ENCODE results near the gene TMEM82.
A peak's percentile ranks its signal among the peaks of the same experiment; 100 is the strongest.

Gene TMEM82

DNA sequence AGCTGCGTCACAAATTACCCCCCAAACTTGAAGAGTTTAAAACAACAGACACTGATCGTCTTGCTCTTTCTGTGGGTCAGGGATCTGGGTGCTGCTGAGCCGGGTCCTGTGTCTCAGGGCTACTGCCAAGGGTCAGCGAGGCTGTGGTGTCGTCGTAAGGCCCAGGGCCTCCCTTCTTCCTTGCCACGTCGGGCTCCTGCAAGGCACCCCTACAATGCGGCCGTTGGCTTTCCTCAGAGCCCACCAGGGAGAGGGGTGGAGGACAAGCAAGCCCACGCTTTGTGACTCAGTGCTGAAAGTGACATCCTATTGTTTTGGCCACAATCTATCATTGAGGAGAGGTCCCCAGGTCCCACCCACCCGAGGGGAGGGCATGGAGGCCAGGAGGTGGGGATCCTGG lies 8.6 kb downstream of the TMEM82 start:
- intact Hi-C loops (cut with DNase I): no loop called here
- no peak for DNase-seq

DNA sequence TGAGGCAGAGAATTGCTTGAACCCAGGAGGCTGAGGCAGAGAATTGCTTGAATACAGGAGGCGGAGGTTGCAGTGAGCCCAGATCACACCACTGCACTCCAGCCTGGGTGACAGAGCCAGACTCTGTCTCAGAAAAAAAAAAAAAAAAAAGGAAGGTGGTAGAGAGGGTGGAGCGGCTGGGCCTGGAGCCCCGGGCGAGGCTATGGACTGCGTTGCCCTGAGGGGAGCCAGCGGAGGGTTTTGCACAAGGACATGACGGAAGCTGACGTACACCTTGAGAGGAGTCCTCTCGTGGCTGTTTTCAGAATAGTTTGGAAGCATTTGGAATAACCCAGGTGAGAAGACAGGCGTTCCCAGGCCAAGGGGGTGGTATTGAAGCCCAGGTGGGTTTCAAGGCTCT lies 9.4 kb downstream of the TMEM82 start:
- DNase-seq: no peak
- intact Hi-C loops (cut with DNase I): no loop called here

DNA sequence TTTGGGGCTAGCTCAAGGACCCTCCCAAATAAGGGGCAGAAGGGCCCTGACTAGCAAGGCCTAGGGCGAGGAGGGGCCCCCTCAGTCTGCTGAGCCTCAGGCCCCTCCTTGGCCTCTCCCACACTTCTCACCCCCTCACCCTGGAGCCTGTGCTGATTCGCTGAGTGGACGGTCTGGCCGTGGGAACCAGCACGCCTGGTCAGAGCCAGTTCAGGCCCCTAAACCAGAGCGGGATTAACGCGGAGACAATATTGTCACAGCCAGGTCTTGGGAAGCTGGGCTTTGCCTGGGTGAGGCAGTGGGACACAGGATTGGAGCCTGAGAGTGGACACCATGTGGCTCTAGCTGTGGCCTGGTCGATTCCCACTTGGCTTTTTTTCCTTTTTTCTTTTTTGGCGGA lies 11.5 kb downstream of the TMEM82 start:
- intact Hi-C loops (cut with DNase I): no loop called here
- no peak for DNase-seq

DNA sequence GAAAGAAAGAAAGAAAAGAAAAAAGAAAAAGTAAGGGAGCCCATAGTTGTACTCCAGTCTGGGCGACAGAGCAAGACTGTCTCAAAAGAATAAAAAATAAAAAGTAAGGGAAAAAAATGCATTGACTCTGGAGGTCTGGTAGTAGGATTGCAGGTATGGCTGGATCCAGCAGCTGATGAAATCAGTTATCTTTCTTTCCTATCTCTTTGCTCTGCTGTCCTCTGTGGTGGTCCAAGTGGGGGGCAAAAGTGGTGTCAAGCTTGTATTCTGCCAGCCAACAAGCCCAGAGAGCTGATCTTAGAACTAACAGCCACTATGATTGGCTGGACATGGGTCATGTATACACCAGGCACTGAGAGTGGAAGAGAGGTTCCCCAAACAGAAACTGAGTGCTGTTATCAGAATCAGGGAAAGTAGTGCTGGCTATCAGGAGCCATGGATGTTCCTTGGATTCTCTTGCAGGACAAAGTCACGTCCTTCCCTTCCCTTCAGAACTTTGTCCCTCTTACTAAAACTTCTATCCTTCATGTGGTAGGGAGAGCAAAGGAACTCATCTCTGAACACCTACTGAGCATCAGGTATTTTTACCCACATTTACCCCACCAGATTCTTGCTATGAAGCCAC lies 12.8 kb downstream of the TMEM82 start:
- DNase-seq: no peak
- intact Hi-C loops (cut with DNase I): no loop called here

DNA sequence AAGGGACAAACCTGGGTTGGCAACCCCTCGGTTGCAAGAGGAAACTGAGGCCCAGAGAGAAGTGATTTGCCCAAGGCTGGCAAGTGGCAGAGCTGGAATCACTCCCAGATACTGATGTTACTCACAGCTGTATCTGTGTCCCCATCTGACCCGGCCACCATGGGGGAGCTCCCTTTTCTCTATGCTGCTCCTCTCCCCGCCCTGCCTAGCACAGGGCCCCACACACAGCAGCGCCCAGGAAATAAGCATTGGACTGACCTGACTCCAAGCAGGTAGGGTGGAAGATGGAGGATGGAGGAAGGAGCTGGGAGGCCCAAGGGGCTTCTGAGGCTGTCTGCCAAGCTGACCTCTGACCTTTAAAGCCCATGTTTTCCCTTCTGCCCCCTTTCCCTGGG lies 13.3 kb downstream of the TMEM82 start:
- no peak for DNase-seq
- intact Hi-C loops (cut with DNase I): no loop called here

DNA sequence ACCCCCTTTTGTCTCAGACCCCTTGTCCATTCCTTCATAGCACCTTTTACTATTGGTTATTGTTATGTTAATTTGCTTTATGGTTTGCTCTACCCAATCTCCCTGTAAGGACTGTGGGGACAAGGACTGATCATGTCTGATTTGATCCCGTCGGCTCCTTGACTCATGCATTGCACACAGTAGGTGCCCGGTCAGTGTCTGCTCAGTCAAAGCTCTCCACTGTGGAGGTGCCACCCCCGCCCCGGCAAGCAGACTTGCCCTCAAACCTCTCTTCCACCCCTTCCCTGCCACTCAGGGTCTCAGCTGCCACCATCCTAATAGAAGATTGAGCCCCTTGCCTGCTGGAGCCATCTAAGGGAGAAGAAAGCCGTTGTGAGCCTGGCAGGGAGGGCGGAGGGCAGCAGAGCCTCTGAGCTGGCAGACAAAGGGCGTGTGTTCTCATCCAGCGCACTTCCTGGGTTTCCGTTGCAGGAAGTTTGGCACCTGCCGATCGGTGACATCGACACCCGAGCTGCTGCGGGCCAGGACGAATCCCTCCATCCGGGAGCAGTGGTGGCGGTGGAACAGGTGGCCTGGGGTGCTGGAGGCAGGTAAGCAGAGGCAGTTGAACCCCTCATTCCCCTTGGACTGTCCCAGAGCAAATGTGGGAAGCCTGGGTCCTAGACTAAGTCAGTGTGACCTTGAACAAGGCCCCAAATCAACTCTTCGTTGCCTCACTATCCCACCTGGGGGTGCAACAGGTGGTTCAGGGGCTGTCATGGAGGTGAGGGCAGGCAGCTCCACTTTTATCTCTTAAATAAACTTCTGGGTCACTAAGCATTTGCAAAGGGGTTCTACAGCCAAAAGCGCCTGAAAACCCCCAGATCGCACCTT lies 14.1 kb downstream of the TMEM82 start:
- intact Hi-C loops (cut with DNase I): no loop called here
- DNase-seq: peak in 6 of 42 donors; percentile 14 to 54 (median 24)

DNA sequence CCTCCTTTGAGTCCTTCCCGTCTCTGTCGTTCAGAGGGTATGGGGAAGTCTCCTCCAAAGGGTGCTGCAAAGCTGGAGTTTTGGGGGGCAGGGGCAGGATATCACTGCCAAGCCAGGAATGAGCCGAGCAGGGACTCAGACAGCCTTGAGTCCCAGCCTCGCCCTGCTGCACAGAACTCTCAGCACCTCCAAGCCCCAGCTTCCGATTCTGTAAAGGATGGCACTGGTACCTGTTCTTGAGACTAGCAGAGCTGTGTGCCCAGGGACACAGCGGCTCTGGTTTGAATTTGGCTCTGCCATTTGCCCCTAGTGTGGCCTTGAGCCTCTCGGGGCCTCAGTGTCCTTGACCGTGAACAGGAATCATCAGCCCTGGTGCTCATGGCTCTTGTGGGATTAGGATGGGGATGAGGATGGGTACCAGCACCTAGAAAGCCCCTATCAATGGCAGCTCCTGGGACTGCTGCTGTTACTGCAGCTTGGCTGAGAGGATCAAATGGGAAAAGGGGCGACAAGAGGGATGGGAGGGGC lies 14.8 kb downstream of the TMEM82 start:
- no peak for DNase-seq

DNA sequence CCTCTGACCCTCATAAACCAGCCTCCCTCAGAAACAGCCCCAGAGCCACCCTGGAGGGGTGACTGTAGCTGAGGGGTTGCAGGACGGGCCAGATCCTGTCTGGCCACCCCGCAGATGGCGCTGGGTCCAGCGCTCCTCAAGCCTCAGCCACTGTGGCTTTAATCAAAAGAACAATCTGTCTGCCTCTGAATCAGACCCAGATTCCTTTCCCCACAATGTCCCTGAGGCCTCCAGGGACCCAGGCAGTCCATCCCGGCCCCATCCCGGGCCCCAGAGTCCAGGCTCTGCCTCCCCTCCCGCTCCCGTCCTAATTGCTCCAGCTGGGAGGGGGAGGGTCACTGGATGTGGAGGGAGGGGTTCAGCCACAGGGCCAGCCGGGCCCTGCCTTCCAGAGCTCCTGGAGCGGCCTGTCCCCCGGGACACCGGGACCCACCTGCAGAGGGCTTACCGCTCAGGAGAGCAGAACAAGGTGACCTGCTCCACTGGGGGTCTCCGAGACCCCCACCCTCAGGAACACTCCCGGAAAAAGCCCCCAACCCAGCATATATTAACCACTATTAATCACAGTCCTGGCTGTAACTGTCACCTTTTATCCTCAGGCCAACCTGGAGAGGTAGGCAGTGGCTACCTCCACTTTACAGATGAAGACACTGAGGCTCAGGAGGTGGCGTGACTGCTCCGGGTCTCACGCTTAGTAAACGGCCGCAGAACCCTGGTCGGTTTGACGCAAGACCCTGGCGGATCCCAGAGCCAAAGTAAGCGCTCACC lies 15.5 kb downstream of the TMEM82 start:
- DNase-seq: no peak
- intact Hi-C loops (cut with DNase I): no loop called here

More for the DNA sequence above, 14.8 kb downstream of the TMEM82 start:
- intact Hi-C loops (cut with DNase I): no loop called here

DNA sequence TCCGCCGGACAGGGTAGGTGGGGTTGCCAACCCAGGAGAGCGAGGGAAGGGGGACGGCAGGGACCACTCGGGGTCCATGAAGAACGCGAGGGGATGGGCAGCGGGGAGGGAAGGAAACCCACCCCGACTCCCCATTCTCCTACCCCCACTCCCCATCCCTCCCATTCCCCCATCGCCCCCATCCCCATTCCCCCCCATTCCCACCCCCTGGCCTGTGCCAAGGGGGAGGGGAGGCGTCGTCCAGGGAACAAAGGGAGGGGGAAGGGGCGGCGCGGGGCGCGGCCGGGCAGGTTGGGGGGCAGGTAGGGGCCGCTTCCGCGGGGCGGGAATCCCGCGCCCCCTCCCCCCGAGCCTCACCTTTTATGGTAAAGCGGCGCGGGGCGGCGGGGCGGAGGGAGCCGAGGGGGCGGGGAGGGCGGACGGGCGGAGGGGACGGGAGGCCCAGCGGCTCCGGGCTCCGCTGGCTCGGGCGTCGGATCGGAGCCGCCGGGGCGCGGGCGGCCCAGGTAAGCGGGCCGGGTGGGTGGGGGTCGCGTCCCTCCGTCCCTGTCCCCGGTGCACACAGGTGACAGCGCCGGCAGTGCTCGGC lies 16.1 kb downstream of the TMEM82 start, which contains the start of gene FBLIM1:
Gene FBLIM1, plus strand, starts transcription at position 453 of the 589 bp plus-strand sequence. CDS start 6,189 bp downstream, outside the sequence.
- intact Hi-C loops (cut with DNase I): no loop called here
- DNase-seq: no peak

DNA sequence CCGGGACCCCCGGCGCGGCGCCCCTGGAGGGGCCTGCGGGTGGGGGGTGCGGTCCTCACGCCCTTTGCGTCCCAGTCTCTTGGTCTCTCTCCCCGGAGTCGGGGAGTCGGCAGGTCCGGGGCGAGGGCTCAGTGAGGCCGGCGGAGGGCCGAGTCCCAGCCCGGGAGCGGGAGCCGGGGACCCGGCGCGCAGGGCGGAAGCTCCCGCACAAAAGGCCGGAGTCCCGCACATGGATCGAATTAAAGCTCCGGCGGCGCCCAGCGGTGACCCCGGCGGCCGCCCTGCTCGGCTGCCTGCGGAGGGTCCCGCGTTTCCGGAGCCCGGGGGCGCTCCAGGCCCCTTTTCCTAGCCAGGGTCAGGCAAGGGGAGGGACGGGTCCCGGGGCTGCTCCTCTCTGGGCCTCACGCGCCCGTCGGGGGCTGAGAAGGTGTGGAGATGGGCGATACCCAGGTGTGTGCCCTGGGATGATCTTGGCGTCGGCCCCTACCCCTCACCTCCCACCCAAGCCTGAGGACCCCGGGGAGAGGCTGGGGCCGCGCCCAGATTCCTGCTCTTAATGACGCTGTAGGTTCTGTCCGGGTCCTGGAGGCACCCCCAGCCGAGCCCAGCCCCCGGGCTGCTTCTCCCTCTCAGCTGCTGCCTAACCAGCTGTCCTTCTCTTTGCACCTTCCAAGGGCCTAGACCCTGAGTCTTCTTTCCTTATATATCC lies 16.8 kb downstream of the TMEM82 start:
- intact Hi-C loops (cut with DNase I): no loop called here
- DNase-seq: no peak

DNA sequence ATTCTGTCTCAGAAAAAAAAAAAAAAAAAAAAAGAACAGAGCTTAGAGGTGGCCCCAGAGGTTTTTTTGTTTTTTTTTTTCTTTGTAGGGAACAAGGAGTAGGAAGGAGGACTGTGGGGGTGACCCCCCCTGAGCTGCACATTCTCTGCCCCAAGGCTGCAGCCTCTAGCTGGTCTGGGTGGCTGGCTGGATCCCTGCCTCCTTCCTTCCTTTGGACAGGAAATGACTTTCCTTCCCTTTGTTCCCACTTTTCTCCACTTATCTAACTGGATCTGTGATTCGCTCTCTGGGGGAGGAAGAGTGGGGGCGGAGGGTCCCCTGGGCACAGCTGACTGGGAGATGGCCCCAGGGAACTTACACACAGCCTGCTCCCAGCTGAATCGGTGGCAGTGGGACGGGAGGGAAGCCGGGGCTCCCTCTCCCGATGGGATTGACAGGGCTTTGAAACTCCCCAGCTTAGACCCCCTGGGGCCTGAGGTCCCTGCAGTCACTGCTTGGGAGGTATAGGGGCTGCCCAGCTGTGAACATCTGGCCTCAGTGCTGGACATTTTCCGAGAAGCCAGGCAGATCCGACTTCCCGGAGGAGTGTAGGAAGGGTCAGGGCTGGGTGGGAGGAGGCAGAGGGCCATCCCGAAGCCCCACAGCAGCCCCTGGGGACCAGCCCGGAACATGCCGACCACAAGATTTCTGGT lies 18.4 kb downstream of the TMEM82 start:
- no peak for DNase-seq
- intact Hi-C loops (cut with DNase I): no loop called here

DNA sequence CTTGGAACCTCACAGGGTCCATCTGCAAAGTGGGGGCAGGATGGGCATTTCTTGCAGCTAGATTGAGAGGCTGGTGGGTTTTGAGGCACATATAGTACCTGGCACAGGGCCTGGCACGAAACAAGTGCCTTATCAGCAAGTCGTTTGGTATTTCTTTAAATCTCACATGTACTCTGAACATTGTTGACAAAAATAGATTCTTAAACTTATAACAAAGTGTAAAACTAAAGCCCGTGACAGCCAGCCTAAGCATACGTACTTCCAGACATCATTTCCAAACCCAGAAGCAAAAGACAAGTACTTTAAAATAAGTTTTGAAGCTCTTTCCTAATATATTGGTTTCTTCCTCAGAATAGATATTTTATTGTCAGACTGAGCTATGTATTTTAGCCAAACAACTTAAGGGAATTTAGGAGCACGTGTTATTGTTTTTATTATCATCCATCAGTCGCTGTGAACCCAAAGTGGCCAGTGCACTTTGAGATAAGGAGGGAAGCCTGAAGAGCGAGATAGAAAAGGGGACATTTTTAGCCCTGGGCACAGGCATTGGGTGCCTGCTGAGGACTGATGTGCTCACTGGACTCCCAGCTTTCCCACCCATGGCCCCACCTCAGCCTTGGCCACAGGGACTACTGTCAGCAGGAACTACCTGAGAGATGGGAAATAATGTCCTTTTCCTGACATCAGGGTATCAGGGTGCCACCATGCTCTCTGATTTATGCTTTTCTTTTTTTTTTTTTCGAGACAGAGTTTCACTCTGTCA lies 19.2 kb downstream of the TMEM82 start:
- intact Hi-C loops (cut with DNase I): no loop called here
- no peak for DNase-seq

DNA sequence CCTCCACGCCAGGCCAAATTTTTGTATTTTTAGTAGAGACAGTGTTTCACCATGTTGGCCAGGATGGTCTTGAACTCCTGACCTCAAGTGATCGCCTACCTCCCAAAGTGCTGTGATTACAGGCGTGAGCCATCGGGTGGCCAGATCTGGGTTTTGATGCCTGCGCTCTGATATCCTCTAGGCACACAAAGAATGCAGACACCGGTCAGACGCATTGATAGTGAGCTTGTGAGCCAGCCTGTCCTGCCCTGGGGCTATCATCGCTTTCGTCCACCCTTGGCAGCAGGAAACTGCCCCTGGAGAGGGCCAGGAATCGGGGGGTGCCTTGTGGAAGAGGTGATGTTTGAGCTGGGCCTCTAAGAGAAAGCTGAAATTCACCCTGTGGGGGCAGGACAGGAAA lies 20.2 kb downstream of the TMEM82 start:
- intact Hi-C loops (cut with DNase I): no loop called here
- DNase-seq: no peak

DNA sequence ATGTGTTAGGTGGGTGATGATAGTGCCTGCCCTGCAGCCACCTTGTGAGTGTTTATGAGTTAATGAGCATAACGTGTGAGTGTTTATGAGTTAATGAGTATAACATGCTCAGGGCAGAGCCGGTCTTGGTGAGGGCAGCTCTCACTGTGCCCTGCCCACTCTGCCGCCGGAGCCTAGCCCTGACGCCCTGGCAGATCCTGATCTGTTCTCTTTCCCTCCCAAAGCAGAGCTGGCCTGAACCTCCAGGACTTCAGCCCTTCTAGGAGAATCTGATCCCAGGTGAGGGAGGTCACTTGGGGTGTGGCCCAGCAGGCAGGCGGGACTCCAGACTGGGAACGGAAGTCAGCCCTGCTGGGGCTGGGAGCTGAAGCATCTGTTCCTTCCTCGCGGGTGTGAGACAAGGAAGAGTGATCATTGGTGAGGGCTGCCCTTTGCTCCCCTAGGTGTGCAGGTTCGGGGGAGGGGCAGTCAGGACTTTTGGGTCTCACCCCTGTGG lies 22.0 kb downstream of the TMEM82 start:
- DNase-seq: no peak
- intact Hi-C loops (cut with DNase I): no loop called here

DNA sequence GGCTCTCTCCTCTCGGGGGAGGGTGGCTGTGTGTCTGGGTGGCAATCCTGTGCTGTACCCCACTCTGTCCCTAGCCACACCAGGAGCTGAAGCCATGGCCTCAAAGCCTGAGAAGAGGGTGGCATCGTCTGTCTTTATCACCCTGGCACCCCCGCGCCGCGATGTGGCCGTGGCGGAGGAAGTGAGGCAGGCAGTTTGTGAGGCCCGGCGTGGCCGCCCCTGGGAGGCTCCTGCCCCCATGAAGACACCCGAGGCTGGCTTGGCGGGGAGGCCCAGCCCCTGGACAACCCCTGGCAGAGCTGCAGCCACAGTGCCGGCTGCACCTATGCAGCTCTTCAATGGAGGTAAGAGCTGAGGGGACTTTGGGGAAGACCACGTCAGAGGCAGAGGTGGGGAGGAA lies 22.6 kb downstream of the TMEM82 start:
- intact Hi-C loops (cut with DNase I): no loop called here
- DNase-seq: no peak

DNA sequence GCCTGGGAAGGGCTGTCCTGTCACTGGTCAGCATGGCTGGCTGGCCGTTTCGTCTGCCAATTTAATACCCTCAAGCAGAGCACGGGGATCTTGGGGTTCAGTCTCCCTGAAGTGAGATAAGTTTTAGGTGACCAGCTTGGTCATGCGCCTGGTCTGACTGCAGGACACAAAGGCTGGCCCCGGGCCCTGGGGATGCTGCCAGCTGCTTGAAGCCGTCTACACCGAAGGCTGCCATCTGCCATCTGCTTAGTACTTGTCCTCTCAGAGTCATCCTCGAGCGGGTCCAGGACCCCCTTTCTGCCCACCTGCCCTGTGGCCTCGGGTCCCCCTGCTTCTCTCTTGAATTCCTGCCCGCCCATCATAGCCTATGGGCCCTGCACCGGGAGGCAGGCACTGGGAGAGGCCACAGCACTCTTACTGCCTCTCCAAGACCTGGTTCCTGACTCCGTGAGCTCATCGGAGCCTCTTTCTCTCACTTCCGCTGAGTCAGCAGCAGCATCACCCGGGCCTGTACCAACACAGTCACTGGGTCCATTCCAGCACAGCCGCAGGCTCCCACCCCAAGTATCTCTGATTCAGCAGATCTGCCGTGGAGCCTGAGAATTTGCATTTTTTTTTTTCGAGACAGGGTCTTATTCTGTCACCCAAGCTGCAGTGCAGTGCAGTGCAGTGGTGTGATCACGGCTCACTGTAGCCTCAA lies 23.3 kb downstream of the TMEM82 start:
- peak in 9 of 42 donors; percentile 11 to 60 (median 30) for DNase-seq
- intact Hi-C loops (cut with DNase I): no loop called here

DNA sequence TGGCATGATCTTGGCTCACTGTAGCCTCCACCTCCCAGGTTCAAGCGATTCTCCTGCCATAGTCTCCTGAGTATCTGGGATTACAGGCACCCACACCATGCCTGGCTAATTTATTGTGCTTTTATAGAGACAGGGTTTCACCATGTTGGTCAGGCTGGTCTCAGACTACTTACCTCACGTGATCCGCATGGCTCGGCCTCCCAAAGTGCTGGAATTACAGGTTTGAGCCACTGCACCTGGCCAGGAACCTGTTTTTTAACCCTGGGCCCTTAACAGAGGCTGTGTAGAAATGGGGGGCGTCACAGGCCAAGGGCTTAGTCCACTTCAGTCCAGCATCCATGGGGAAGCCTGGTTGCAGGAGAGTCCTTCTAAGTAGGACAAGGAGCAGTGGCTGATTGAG lies 25.6 kb downstream of the TMEM82 start:
- intact Hi-C loops (cut with DNase I): no loop called here
- DNase-seq: no peak
